ENCODE measurements around the gene RAB42. TPM values are rescaled to one million over a fixed set of nuclear protein-coding genes. Genes with fewer than 3 reads are reported as not detected.
"Not testable (repeated sequence)": the region's sequence is repeated elsewhere in the genome, so short reads cannot be mapped to it uniquely, and the experiment has no call there.

Gene RAB42
- total and polyA plus RNA-seq, 12 donors = 0.17 to 3.4 (median 0.54) TPM

DNA sequence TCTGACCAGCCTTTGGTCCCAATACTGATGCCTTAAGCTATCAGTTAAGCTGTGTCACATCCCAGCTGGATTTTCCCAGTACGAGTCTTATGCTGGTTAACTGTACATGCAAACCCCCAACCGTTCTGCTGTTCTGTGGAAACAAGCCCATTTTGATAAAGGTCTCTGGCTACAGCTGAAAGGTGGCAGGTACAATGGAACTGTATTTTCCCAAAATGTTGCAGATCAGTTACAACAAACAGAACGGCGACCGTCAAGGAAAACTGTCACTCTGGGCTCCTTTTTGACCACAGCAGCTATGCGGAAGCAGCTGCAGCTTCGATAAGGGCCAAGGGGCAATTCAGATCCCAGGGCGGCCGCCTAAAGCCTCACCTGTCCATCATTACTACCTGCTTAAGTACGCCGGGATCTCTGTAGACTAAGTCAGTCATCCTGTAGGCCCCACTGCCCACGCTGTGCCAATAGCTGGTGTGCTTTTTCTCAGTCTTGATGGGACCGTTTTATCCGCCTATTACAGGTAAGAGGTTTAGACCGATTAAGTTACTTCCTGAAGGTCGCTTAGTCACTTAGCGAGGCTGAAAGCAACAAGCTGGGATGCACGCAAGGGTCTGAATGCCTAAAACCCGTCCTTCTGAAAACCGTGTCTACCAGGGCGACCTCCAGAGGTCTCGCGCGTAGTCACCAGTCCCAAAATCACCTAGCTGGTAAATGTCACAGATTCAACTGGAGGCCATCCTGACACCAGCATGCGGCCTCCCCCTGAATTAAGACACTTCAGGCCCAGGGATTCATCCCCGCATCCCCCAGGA is 11.1 kb upstream of the RAB42 start:
- 1 to 2% methylated on average over 26 of the region's 26 CpGs for WGBS, 2 donors
- peak; percentile 4 to 48 (median 28) for ATAC-seq
- intact Hi-C loops (cut with DNase I) = loop anchor here in 2 of 10 donors (2.0 kb wide), 1 partner anchor 28 kb away; the partner anchor contains the start of gene TRNAU1AP (in 2 of the 2)

DNA sequence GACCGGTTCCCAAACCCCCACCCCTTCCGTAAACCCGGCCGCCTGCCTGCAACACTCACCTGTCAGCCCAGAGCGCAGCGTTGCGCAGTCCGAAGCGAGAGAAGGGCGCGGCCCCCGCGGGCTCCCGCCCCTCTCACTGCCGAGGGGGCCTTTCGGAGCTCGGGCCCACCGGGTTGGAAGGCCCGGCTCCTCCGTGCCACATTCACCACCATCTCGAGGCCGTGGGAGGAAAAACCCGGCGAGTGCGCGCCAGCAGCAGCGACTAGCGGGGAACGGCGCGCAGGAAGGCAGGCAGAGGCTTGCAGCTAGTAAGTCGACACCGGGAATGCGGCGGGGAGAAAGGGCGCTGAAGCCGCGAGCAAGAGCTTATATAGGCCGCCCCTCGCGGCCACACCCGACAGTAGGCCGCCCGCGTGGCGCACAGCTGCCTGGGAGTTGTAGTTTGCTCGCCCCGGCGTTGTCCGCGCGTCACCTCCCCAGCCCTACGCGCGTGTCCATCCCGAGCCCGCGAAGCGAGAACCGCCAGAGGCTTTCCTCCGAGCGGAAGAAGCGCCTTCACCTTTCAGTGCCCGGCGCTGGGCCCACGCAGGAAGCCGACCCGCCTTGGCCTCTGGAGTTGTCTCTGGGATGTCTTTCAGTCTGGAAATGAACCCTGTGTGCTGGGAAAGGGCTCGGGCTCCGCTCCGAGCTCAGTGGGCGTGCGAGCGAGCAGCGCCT is 10.4 kb upstream of the RAB42 start:
- peak; percentile 98 to 99 (median 99) for ATAC-seq
- Histone ChIP-seq H3K4me3 (peak overlapping the region; percentile 73 to 98 (median 90)), H3K9me3 (no peaks in the 10 kb centered on the region), H3K27ac (peak overlapping the region; percentile 72 to 94 (median 87)), H3K36me3 (peaks cover 3 to 40% (median 23%) of the 10 kb centered on the region in 9 donors), H3K27me3 (no peaks in the 10 kb centered on the region), H3K4me1 (peaks cover 0 to 48% (median 26%) of the 10 kb centered on the region in 9 donors)
- TF ChIP-seq CTCF (IDR thresholded peaks at IDR 0.05) = peak in 2 of 9 donors; percentile 0 to 29
- 0 to 1% methylated on average over 72 to 75 of the region's 75 CpGs for WGBS, 2 donors
- intact Hi-C loops (cut with DNase I) = loop anchor here in 2 of 10 donors (2.0 kb wide), 1 partner anchor 29 kb away; the partner anchor contains the start of gene TRNAU1AP (in 2 of the 2)
- DNase-seq = peak; percentile 94 to 95

More for the DNA sequence above, 11.1 kb upstream of the RAB42 start:
- H3K9me3 ChIP-seq = no peaks in the 10 kb centered on the region
- DNase-seq = no peak
- H3K27ac ChIP-seq = peak overlapping the region; percentile 72 to 94 (median 87)
- H3K4me3 ChIP-seq = peak overlapping the region; percentile 73 to 98 (median 90)
- peaks cover 0 to 48% (median 26%) of the 10 kb centered on the region in 9 donors for H3K4me1 ChIP-seq
- peak in 4 of 9 donors; percentile 20 to 36 (median 30) for TF ChIP-seq CTCF (IDR thresholded peaks at IDR 0.05)
- no peaks in the 10 kb centered on the region for H3K27me3 ChIP-seq
- H3K36me3 ChIP-seq = peaks cover 3 to 46% (median 24%) of the 10 kb centered on the region in 9 donors

- intact Hi-C loops (cut with DNase I) = no loop called here
- WGBS, 2 donors = 1 to 2% methylated on average over 10 of the region's 10 CpGs
- H3K9me3 ChIP-seq = no peaks in the 10 kb centered on the region
- TF ChIP-seq CTCF (IDR thresholded peaks at IDR 0.05) = no peak
- H3K4me3 ChIP-seq = peak overlapping the region; percentile 73 to 98 (median 90)
- H3K4me1 ChIP-seq = peaks cover 0 to 44% (median 26%) of the 10 kb centered on the region in 9 donors
- no peak for DNase-seq
- ATAC-seq = peak in 7 of 8 donors; percentile 2 to 31 (median 18)
- H3K36me3 ChIP-seq = peaks cover under 1 to 34% (median 17%) of the 10 kb centered on the region in 9 donors
- H3K27me3 ChIP-seq = no peaks in the 10 kb centered on the region
- H3K27ac ChIP-seq = peak overlapping the region; percentile 72 to 94 (median 87)
These were observed 9.8 kb upstream of the RAB42 start for GRCh38 chr1:28582248-28582615.

GRCh38 chr1:28586585-28587391 is 5.3 kb upstream of the RAB42 start:
- peaks cover 0 to 33% (median 9%) of the 10 kb centered on the region in 9 donors for H3K4me1 ChIP-seq
- ATAC-seq; H3K27me3 ChIP-seq; intact Hi-C loops (cut with DNase I); H3K36me3 ChIP-seq; H3K9me3 ChIP-seq; DNase-seq; H3K4me3 ChIP-seq; H3K27ac ChIP-seq: not testable (repeated sequence)
- 93 to 94% methylated on average over 19 of the region's 19 CpGs for WGBS, 2 donors
